Measurements from ENCODE around the gene CELF4.

The CELF4 gene

DNA sequence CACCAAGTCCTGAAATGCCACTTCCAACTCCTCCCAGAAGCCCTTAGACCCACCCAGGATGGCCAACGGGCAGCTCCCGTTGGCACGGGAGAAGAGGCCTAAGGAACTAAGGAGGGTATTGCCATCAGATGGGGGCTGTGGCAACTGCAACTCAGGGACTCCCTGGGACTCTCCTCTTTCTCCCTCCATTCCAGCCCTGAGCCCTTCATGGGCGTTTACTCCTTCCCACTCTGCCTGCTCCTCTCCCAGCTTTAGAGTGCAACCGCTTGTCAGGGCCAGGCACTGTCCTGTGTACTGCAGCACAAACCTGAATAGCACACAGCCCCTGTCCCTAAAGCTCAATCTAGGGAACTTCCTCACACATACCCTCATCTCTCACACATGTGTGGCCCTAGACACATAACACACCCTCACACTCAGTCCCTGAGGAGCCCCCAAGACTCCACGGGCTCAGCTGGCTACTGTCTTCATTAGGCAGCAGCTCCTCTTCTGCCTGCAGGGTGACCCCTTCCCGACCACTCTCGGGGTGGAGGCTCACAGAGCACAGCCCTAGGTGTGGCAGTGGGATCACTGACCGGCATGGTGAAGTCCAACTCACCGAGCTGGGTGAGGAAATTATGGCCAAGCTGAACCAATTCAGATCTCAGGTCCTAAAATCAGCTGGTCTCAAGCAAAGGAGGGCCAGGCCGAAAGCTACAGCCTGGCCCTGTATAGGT lies 316.3 kb downstream of the CELF4 start:
- no peak for DNase-seq

GRCh38 chr18:37248281-37248680 lies 317.3 kb downstream of the CELF4 start:
- no peak for DNase-seq

GRCh38 chr18:37247497-37248161 lies 318.0 kb downstream of the CELF4 start:
- DNase-seq = no peak

DNA sequence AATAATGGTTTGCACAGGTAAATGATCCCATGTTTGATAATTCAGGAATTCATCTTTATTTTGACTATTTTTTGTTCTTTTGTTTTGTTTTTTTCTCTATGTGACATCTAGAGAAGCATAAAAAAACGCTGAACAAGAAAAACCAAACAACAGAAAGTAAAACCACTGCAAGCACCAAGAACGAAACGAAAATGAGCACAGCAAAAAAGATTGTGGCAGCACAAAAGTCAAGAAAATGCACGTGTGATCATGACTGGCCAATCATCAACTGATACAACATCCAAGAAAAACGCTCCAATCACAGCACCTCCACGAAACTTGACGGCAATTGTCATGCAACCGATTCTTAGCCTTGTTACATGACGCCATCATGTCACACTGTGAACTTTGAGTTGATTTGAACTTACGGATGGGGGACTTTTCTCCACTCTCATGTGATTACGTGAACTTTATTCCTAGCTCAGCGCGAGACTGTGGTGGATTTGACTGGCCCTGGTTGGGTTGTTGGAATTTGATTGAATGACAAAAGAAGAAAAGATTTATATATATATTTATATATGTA lies 318.7 kb downstream of the CELF4 start:
- DNase-seq = no peak

DNA sequence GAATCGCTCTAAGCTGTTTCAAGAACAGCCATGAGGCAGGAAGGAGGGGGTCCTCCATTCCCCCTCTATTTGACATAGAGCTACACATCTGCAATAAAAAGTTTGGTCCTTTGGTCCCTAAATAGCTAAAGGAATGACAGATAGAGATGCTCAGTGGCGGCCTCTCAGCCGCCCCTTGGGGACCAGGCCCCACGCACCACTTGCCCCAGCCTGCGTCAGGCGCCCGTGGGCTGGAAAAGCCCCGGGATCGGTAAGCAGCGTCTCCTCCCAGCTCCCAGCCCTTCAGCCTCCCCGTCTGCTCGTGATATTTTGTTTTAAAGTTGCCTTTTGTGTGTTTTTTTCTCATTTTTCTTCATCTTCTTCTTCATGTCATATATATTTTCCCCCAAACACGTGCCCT lies 321.0 kb downstream of the CELF4 start:
- no peak for DNase-seq

GRCh38 chr18:37243741-37244140 lies 321.9 kb downstream of the CELF4 start:
- no peak for DNase-seq

GRCh38 chr18:37242826-37243560 lies 322.6 kb downstream of the CELF4 start:
- DNase-seq = no peak

GRCh38 chr18:37242091-37242490 lies 323.5 kb downstream of the CELF4 start:
- no peak for DNase-seq

- no peak for DNase-seq
These were observed 327.1 kb downstream of the CELF4 start for GRCh38 chr18:37238282-37239108.

DNA sequence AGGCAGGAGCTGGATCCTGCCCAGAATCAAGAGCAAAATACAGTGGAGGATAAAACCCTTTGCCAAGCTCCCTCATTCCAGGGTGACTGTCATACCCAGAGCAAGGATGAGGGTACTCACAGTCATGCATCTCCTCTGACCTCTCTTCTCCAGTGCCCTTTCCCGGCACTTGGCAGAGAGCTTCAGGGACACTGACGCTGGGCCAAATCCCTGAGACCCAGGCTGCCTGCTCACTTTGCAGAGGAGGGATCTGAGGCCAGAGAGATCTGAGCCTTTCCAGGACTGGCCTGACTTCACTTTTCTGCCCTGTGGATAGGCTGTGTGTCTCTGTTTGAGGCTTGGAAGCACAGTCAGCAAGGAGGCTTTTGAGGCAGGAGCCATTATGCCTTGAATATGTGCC lies 330.0 kb downstream of the CELF4 start:
- DNase-seq = no peak

GRCh38 chr18:37231251-37231650 lies 334.3 kb downstream of the CELF4 start:
- no peak for DNase-seq

DNA sequence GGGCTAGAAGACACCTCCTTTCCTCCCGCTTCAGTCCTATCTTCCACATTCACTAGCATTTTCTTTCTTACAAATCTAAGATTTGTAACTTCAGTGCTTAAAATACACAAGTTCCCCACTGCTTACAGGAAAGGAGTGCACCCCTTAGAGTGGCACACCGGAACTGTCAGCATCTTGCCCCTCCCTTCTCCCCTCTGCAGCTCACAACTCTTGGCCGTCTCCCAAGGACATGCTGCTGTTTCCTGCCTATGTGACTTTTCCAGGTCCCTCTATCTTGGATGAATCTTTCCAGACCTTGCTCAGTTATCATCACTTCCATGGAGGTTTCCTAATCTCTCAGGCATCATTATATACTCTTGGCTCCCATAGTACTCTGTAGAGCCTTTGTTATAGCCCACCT lies 334.8 kb downstream of the CELF4 start:
- no peak for DNase-seq

GRCh38 chr18:37225279-37225678 lies 340.3 kb downstream of the CELF4 start:
- DNase-seq = no peak

GRCh38 chr18:37222999-37223378 lies 342.6 kb downstream of the CELF4 start:
- no peak for DNase-seq

DNA sequence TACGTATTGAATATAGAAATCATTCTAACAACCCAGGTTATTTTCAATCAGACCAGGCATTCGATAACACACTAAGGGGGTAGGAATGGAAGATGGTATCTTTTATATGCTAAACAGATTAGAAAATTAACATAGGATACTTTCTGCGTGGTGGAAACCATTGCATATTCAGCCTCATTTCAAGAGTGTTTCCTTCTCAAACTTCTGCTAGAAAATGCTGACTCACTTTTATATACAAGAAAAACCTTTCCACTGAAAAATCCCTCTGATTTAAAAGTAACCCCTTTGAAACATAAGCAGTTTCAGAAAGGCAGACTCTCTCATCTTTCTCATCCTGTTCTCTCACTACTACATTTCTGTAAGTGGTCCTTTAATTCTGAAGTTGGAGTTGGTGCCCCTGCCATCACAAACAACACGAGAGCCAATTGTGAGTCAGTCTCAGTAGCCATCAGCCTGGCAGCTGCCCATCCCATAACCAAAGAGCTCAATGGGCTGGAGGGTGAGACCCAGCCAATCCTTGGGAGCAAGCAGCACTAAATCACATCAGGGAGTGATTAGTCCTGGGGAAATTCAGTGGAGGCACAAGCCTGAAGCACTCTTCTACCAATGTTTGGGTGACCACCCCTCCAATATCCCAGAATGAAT lies 343.1 kb downstream of the CELF4 start:
- peak; percentile 33 for DNase-seq

DNA sequence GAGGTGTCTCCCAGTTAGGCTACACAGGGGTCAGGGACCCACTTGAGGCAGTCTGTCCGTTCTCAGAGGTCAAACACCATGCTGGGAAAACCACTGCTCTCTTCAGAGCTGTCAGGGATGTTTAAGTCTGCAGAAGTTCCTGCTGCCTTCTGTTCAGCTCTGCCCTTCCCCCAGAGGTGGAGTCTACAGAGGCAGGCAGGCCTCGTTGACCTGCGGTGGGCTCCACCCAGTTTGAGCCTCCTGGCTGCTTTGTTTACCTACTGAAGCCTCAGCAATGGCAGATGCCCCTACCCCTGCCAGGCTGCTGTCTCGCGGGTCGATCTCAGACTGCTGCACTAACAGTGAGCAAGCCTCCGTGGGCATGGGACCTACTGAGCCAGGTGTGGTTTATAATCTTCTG lies 346.3 kb downstream of the CELF4 start:
- no peak for DNase-seq

DNA sequence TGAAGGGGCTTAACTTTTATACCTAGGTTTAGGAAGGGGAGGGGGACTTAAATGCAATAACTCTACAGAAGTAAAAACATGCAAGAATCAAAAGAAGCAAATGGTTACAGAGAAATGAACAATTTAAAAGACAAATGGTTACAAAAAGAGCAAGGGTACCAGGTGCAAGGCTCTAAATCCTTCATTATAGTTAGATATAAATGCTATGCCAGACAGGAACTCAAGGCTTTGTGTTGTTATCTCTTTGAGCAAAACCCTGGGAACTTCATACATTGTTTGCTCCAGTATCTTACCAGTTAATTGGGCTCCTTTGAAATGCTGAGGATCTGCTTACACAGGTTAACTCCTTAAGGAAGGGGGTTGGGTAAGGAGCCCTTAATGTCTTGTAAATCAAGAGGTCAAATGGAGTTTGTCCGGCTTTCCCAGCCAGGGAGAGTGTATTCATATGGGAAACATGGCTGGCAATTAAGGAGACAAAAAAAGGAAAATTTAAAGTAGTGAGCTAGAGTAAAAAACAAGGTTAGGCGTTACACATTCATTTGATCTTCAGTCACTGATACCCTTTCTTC lies 347.5 kb downstream of the CELF4 start:
- DNase-seq = no peak

DNA sequence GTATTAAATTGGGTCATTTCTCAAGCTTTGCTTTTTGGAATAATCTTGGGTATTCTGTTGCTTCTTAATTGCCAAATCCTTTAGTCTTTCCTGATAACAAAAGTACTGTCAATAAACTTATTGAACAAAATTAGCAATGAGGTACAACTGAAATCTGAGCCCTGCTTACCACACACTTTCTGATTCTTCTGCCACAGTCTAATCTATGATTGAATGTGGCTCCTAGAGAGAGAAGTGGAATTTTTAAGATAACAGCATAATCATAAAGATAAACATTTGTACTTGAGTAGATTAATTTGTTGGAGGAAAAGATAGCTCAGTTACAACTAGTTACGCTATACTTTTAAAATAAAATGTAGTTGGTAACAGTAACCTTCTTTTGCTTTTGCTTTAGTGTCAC lies 354.8 kb downstream of the CELF4 start:
- DNase-seq = no peak

GRCh38 chr18:37207343-37207742 lies 358.3 kb downstream of the CELF4 start:
- DNase-seq = no peak

- no peak for DNase-seq
These were observed 365.9 kb downstream of the CELF4 start for GRCh38 chr18:37199741-37200140.

Data from right hindlimb (tissue), 1 donor.